ENCODE results near the gene TAF1B. TPM values are rescaled to one million over a fixed set of nuclear protein-coding genes. Genes with fewer than 3 reads are reported as not detected.

The TAF1B gene
- total RNA-seq, 2 donors from 2014 or later: 12.9 to 19.5 TPM

DNA sequence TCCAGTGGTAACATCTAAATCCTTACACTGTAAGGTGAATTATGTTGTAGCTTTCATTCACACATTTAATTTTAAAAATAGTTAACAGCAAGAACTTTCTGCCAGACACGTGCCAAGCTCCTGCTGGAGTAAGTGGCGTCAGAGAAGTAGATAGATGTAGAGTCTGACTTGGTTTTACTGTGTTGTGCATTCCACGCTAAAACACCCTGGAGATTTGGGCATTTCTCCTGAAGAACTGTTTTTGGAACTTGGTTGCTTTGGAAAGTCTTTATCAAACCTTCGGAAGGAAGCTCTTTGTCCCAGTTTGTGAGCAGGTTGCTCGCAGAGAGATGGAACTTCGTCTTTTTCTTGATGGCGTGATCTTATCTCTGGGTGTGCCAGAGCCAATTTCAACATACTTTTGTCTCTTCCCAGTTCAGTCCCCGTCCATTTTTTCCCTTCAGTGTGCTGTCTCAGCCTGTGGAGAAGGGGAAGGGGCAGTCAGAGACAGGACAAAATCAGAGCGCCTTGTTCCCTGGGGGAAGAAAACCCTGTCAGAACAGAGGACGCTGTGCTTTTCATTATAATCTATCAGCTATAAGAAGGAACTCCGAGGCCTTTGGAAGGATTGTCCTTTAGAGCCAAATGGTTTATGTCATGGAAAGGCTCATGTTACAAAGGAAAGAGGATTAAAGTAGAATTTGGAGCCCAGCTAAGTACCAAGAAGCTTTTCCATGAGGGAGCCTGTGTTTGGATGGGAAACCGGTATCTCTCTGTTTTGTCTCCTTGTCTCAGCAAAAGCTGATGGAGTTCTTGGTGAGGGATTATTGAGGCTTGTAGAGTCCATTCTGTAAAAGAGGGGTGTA lies 127.1 kb downstream of the TAF1B start:
- no peak for DNase-seq
- H3K27ac ChIP-seq: no peak overlapping the region
- no peak for ATAC-seq
- H3K36me3 ChIP-seq (replicated peaks in 1 of 2; ENCODE audit: insufficient read depth in 1 of 2, low read depth in 2 of 2): no peaks in the 10 kb centered on the region
- peaks cover 16% of the 10 kb centered on the region for H3K4me1 ChIP-seq
- intact Hi-C loops (cut with DNase I): no loop called here
- no peak overlapping the region for H3K4me3 ChIP-seq
- 79 to 90% methylated on average over 12 of the region's 12 CpGs for WGBS, 2 donors
- H3K9me3 ChIP-seq: no peaks in the 10 kb centered on the region
- TF ChIP-seq POLR2A (IDR thresholded peaks at IDR 0.05): no peak
- TF ChIP-seq, protein P1, sequence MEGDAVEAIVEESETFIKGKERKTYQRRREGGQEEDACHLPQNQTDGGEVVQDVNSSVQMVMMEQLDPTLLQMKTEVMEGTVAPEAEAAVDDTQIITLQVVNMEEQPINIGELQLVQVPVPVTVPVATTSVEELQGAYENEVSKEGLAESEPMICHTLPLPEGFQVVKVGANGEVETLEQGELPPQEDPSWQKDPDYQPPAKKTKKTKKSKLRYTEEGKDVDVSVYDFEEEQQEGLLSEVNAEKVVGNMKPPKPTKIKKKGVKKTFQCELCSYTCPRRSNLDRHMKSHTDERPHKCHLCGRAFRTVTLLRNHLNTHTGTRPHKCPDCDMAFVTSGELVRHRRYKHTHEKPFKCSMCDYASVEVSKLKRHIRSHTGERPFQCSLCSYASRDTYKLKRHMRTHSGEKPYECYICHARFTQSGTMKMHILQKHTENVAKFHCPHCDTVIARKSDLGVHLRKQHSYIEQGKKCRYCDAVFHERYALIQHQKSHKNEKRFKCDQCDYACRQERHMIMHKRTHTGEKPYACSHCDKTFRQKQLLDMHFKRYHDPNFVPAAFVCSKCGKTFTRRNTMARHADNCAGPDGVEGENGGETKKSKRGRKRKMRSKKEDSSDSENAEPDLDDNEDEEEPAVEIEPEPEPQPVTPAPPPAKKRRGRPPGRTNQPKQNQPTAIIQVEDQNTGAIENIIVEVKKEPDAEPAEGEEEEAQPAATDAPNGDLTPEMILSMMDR (IDR thresholded peaks at IDR 0.05): no peak
- H3K27me3 ChIP-seq: no peaks in the 10 kb centered on the region

DNA sequence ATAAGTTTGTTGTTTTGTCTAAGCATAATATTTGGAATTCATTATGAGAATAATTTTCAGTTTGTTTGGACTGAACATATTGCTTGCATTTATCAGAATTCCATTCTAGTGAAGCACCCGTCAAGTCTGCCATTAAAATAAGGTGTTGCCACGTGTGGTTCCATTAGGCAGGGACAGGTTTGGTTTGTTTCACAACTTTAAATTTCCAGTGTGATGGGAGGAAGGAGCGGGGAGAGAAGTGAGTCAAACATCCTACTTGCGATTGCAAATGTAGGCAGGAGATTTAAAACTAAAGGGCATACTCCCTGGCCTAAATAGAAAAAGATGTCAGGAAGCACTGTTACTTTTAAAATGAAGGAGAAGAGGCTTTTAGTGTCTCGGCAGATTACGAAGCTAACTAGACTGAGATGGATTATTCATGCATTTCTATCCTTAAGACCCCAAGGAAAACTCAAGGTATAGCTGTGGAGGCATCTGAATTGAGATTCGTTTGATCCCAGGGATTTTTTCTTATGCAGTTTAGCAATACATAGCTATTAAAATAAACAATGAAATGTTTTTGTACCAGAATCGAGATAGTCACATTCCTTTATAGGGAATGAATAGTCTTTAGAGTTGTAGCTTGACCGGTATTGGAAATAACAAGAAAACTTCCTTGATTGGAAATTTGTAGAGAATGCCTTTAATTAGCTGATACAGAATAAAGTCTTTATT lies 128.0 kb downstream of the TAF1B start:
- H3K9me3 ChIP-seq: no peaks in the 10 kb centered on the region
- H3K27ac ChIP-seq: no peak overlapping the region
- no peak for TF ChIP-seq POLR2A (IDR thresholded peaks at IDR 0.05)
- TF ChIP-seq, protein P1 (IDR thresholded peaks at IDR 0.05): no peak
- no peaks in the 10 kb centered on the region for H3K36me3 ChIP-seq (replicated peaks in 1 of 2; ENCODE audit: insufficient read depth in 1 of 2, low read depth in 2 of 2)
- no peaks in the 10 kb centered on the region for H3K27me3 ChIP-seq
- H3K4me1 ChIP-seq: peaks cover 24% of the 10 kb centered on the region
- intact Hi-C loops (cut with DNase I): no loop called here
- 82 to 85% methylated on average over 9 of the region's 9 CpGs for WGBS, 2 donors
- ATAC-seq: no peak
- DNase-seq: no peak
- H3K4me3 ChIP-seq: no peak overlapping the region

DNA sequence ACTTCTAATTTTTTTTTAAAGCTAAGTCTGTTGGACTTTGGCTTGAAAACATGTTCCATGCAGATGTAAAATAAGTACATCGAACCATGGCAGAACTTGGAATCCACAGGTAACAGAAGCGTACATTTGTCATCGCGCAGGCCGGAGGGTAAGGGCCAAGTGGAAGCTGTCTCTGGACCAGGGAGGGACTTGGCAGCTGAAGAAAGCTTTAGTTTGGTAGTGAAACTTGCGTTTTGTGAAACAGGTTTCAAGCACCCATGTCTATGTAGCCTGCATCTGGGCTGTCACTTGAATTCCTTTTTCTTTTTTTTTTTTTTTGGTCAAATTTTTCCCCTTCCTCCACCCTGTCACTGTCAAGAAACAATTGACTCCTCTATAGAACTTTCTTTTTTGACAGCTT lies 128.6 kb downstream of the TAF1B start:
- ATAC-seq (no peak), DNase-seq (no peak)
- 91 to 95% methylated on average over 6 of the region's 6 CpGs for WGBS, 2 donors
- Histone ChIP-seq H3K36me3 (replicated peaks in 1 of 2; ENCODE audit: insufficient read depth in 1 of 2, low read depth in 2 of 2) (no peaks in the 10 kb centered on the region), H3K9me3 (no peaks in the 10 kb centered on the region), H3K27me3 (no peaks in the 10 kb centered on the region), H3K27ac (no peak overlapping the region), H3K4me1 (peaks cover 27% of the 10 kb centered on the region), H3K4me3 (no peak overlapping the region)
- intact Hi-C loops (cut with DNase I): no loop called here
- TF ChIP-seq, protein P1 (IDR thresholded peaks at IDR 0.05): no peak
- TF ChIP-seq POLR2A (IDR thresholded peaks at IDR 0.05): no peak

DNA sequence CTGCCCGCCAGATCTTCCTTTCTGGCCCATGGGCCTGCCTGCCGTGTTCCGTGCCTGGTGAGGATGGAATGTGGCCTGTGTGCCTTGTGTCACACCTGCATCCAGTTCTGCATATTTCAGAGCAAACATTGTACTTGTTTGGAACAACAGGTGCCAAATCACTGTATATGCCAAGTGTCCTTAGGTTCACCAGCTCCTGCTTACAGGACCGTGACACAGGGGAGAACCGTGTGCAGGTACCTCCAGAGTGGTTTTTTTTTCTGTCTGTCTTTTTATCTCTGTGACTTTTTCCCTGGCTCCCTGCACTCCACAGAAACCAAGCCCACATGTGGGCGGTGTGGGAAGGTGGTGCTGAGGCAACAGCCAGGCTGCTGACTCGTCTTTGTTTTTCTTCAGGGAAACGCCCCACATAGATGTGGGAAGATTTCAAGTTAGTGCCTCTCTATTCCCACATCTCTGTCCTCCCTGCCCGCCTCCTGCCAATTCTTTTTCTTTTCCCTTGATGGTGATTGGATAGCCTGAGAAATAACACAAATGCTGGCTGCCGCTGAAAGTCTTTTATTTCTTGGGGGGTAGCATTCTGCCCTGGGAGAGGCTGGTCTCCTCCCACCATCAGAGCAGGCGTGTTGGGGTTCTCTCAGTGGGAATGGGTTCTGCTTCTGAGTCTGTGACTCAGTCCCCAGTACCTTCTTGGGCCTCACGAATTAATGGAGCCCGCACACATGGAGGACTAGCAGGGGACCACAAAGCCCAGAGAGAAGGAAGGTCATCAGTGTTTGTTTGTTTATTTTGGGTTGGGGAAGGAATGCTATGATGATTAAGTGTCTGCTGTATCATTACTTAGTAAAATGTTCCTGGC lies 129.6 kb downstream of the TAF1B start:
- intact Hi-C loops (cut with DNase I): no loop called here
- DNase-seq: peak in 3 of 4 donors; percentile 38 to 49 (median 39)
- peak; percentile 22 for ATAC-seq
- Histone ChIP-seq H3K4me3 (no peak overlapping the region), H3K27me3 (no peaks in the 10 kb centered on the region), H3K36me3 (replicated peaks in 1 of 2; ENCODE audit: insufficient read depth in 1 of 2, low read depth in 2 of 2) (no peaks in the 10 kb centered on the region), H3K9me3 (no peaks in the 10 kb centered on the region), H3K27ac (no peak overlapping the region), H3K4me1 (peaks cover 27% of the 10 kb centered on the region)
- 58 to 60% methylated on average over 13 of the region's 13 CpGs for WGBS, 2 donors
- TF ChIP-seq POLR2A (IDR thresholded peaks at IDR 0.05): no peak
- TF ChIP-seq, protein P1 (IDR thresholded peaks at IDR 0.05): no peak

Measured in body of pancreas (tissue), 4 donors.